DMS 273 treated with DMSO at 0.1 percent for 48 hours (cell line): Measurements from ENCODE around the gene AMPD2.

Experiments used
- DNase-seq: peaks from one replicate; lab custom pipeline; 2025; lab: John Stamatoyannopoulos, UW

AMPD2 gene

GRCh38 chr1:109617291-109617801 lies 2.3 kb upstream of the AMPD2 start:
- DNase-seq: peak; percentile 9

DNA sequence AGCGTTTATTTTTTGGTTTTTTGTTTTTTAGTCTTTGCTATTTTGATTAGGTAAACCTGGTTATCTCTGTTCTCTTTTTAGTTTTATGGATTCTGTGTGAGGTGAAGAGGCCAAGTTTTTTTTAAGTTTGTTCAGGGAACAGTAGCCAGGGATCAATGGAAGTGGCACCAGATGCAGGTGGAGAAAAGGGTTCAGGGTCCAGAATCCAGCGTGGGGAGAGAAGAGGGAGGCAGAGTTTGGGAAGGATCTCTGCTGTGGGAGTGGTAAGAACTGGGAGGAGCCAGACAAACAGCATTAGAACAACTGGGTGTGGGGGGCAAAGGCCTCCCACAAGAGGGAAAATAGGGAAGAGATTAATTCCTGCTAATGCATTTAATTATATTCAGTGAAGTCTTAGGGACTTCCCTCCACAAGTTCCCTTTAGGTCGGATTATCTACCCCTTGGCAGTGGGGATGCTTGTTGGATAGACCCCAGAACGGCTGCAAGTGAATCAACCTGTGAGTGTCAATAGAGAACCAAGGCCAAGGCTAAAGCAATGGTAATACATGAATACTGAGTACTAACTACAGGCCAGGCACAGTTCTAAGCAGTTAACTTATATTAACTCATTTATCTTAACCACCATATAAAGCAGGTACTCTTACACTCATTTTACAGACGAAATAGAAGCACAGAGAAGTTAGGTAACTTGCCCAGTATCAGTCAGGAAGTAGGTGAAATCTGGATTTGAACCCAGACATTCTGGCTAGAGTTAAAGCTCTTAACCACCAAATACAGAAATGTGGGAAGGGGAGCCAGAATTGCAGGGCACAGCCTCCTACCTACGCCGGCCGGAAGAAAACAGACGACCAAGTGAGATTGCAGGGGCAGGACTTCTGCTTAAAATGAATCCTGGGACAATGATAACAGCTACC lies 719 bp upstream of the AMPD2 start:
- DNase-seq: no peak

DNA sequence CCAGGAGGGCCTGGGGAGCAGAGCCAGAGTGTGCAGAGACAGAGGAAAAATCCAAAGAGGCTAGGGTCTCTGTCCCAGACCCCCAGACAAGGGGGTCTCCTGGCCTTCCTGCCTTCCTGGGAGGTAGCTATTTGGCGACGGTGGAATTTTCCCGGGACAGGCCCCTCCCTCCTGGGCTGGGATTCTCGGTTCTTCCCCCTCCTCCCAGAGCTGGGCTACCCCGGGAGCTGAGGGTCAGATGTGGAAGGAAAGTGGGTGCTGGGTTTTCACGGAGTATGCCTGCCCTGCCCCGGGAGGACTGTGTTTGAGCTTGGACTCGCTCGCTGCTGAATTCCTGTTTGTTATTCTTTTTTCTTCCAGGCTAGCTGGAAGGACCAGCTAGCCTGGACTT lies 759 bp downstream of the AMPD2 start:
- no peak for DNase-seq

DNA sequence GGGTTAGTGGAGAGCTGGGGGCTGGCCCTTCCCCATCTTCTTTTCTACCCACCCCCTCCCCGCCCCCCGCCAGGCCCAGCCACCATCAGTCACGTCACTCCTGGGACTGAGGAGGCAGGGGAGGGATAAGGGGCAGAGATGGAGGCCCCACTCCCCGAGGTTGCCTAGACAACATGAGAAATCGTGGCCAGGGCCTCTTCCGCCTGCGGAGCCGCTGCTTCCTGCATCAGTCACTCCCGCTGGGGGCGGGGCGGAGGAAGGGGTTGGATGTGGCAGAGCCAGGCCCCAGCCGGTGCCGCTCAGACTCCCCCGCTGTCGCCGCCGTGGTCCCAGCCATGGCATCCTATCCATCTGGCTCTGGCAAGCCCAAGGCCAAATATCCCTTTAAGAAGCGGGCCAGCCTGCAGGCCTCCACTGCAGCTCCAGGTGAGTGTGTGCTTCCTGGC lies 1.2 kb downstream of the AMPD2 start:
- peak; percentile 71 for DNase-seq

DNA sequence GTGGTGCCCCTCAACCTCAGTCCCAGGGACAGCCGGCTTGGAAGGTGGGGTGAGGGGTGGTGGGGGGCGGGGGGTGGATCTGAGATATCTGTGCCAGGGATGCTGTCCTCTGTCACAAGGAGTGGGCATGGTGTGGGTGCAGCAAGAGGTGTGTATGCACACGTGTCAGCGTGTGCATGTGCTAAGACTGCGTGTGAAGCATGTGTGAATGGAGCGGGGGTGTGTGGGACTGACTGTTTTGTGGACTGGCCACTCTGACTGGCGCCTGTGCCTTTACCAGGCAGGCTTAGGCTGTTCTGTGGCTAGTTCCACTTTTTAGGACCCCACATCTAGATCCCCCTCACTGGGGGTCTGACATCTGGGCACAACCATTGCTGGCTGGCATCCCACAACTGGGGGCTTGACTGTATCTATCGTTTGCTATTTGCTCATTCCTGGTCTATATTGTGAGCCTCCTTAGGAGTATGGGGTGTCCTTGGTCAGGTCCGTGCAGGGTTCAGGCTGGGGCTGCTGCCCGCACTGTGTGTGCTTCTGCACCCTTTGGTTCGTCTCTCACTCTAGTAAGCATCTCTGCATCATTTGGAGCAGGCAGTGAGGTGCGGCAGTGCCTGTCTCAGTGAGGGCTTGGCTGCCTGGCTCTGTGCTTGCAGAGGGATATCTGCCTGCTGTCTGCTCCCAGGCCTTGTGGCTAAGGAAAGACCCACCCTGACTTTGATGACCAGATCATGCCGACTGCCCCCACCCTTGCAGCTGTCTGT lies 1.9 kb downstream of the AMPD2 start:
- DNase-seq: no peak

GRCh38 chr1:109622137-109622892 lies 2.7 kb downstream of the AMPD2 start:
- DNase-seq: no peak

DNA sequence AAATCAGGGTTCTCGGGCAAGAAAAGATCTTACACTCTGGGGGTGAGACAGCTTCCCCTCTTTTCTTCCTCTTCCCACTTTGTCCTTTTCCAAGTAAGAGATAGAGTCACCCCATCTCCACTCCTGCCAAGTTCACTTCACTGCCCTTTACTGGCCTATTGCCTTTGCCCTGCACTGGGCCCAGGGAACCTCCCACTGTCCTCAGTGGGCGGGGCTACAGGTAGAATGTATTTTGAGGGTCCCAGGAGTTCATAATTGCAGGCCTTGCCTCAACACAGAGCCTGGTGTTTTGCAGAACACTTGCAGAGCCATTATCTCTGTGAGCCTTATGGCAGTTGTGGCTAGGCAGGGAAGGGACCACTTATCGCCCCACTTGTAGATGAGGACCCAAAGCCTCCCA lies 3.3 kb downstream of the AMPD2 start:
- no peak for DNase-seq

- DNase-seq: no peak
Observed at GRCh38 chr1:109623601-109624161, 4.0 kb downstream of the AMPD2 start.

DNA sequence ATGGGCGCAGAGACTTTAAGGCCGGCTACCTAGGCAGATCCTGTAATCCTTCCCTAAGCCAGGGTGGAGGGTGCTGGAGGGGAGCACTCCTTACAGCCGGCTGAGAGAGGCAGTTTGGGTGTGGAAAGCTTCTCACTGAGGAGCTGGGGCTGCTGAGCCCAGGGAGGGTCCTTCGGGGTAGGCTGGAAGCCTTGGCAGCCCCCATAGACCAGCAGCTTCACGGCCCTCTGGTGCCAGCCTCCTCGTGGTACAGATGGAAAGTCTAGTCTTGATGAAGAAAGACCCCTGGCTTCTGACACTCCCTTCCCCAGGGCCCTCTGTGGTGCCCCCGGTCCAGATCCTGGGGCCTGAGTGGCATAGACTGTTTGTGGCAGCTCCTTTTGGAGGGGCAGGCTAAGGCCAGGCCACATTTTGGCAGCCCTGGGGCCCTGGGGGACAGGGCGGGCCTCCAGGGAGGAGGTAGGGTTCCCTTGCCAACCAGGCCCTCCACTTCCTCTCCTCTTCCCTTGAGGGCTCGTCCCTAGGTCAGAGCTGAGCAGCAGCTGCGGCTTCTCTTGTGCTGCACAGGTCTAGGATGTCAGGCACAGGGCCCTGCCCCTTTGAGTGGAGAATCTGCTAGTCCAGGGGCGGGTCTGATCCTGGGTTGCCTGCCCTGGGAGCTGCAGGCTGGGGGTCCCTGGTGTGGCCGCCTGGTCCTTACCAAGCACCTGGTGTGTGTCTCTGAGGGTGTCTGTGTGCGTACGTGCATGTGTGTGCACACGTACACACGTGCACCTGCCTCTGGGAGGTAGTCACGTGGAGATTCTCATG lies 4.8 kb downstream of the AMPD2 start:
- no peak for DNase-seq

DNA sequence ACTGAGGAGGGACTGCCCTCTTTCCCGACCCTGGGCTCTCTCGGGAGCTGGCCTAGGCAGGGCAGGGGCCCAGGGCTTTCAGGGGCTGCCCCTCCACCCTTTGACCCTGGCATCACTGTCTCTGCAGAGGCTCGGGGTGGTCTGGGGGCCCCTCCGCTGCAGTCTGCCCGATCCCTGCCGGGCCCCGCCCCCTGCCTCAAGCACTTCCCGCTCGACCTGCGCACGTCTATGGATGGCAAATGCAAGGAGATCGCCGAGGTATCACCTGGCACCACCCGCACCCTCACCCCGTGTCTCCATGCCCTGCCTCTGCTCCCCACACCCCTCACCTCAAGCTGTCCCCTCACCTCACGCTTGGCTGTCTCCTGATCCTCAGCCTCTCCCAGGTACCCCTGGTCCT lies 5.5 kb downstream of the AMPD2 start:
- DNase-seq: no peak

GRCh38 chr1:109625601-109626560 lies 6.2 kb downstream of the AMPD2 start:
- no peak for DNase-seq

DNA sequence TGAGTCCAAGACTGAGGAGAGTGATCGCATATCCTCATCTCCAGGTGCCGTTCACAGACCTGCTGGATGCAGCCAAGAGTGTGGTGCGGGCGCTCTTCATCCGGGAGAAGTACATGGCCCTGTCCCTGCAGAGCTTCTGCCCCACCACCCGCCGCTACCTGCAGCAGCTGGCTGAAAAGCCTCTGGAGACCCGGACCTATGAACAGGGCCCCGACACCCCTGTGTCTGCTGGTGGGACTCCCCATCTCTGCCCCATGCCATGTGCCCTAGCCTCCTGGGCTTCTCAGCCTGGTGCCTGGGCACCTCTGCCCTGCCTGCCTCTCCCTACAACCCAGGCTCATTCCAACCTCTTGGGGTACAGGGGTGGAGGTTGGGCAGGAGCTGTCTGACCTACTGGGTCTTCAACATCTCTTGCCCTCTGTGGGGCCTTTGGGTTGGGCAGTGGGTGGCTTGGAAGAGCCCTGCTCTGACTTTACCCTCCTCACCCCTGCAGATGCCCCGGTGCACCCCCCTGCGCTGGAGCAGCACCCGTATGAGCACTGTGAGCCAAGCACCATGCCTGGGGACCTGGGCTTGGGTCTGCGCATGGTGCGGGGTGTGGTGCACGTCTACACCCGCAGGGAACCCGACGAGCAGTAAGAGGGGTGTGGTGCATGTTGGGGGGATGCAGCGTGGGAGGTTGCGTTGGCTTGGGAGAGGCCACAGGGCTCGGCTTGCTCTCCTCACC lies 7.2 kb downstream of the AMPD2 start:
- no peak for DNase-seq

DNA sequence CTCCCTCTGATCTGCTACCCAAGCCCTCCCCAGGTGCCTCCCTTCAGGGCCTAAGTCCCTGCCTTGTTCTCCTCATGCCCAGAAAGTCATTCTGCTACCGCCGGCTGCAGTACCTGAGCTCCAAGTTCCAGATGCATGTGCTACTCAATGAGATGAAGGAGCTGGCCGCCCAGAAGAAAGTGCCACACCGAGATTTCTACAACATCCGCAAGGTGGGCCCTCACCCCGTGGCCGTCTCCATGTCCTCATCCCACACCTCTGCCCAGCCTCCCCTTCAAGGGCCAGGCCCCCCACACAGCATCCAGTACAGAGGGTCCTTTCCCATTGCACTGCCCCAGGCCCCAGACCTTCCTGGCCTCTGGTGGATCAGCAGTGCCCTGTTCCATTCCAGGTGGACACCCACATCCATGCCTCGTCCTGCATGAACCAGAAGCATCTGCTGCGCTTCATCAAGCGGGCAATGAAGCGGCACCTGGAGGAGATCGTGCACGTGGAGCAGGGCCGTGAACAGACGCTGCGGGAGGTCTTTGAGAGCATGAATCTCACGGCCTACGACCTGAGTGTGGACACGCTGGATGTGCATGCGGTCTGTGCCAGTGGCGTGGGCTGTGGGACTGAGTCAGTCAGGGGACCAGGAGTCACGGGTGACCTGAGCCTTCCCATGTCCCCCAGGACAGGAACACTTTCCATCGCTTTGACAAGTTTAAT lies 8.2 kb downstream of the AMPD2 start:
- no peak for DNase-seq

GRCh38 chr1:109628540-109629321 lies 9.1 kb downstream of the AMPD2 start:
- no peak for DNase-seq

GRCh38 chr1:109629372-109630030 lies 9.9 kb downstream of the AMPD2 start:
- no peak for DNase-seq

- no peak for DNase-seq
Observed at GRCh38 chr1:109630081-109630897, 10.7 kb downstream of the AMPD2 start.
